Measurements from ENCODE around the gene PIGL. TPM values are rescaled to one million over a fixed set of nuclear protein-coding genes. Genes with fewer than 3 reads are reported as not detected.

The PIGL gene
- total and polyA plus RNA-seq, 12 donors, result 10.3 to 102 (median 29.5) TPM

GRCh38 chr17:16286009-16286946 is 69.3 kb downstream of the PIGL start:
- Histone ChIP-seq H3K4me1 (replicated peaks in 1 of 2) (peaks cover 25 to 30% of the 10 kb centered on the region in 2 donors), H3K27ac (peak overlapping the region; percentile 86 to 98 (median 96)), H3K4me3 (peak overlapping the region in 1 of 4 donors; percentile 23), H3K27me3 (no peaks in the 10 kb centered on the region), H3K9me3 (replicated peaks in 1 of 3) (no peaks in the 10 kb centered on the region), H3K36me3 (replicated peaks in 1 of 2) (no peaks in the 10 kb centered on the region)
- WGBS, 4 donors, result 10 to 18% (median 13%) methylated on average over 22 to 26 of the region's 26 CpGs
- peak; percentile 80 to 96 (median 96) for DNase-seq
- peak in 2 of 6 experiments; percentile 2 to 20 for TF ChIP-seq CTCF (IDR thresholded peaks at IDR 0.05)
- peak in 1 of 2 donors; percentile 71 for TF ChIP-seq POLR2A (IDR thresholded peaks at IDR 0.05)
- intact Hi-C loops (cut with DNase I), result no loop called here

GRCh38 chr17:16286947-16287562 is 70.0 kb downstream of the PIGL start:
- Histone ChIP-seq H3K4me1 (replicated peaks in 1 of 2) (peaks cover 25 to 30% of the 10 kb centered on the region in 2 donors), H3K9me3 (replicated peaks in 1 of 3) (no peaks in the 10 kb centered on the region), H3K36me3 (replicated peaks in 1 of 2) (no peaks in the 10 kb centered on the region), H3K27ac (peak overlapping the region; percentile 86 to 98 (median 96)), H3K27me3 (no peaks in the 10 kb centered on the region), H3K4me3 (peak overlapping the region in 1 of 4 donors; percentile 23)
- DNase-seq, result peak in 2 of 7 donors; percentile 21 to 30
- intact Hi-C loops (cut with DNase I), result no loop called here
- WGBS, 4 donors, result 74 to 82% (median 76%) methylated on average over 10 of the region's 10 CpGs
- TF ChIP-seq POLR2A (IDR thresholded peaks at IDR 0.05) (no peak), CTCF (IDR thresholded peaks at IDR 0.05) (no peak)

GRCh38 chr17:16287563-16288027 is 70.6 kb downstream of the PIGL start:
- DNase-seq, result peak in 3 of 7 donors; percentile 30 to 57 (median 31)
- no peaks in the 10 kb centered on the region for H3K36me3 ChIP-seq (replicated peaks in 1 of 2)
- intact Hi-C loops (cut with DNase I), result no loop called here
- no peaks in the 10 kb centered on the region for H3K27me3 ChIP-seq
- WGBS, 4 donors, result 19 to 31% (median 28%) methylated on average over 6 of the region's 6 CpGs
- H3K27ac ChIP-seq, result peak overlapping the region; percentile 86 to 98 (median 96)
- TF ChIP-seq CTCF (IDR thresholded peaks at IDR 0.05), result peak in 2 of 6 experiments; percentile 19 to 24
- TF ChIP-seq POLR2A (IDR thresholded peaks at IDR 0.05), result no peak
- H3K4me1 ChIP-seq (replicated peaks in 1 of 2), result peaks cover 25 to 30% of the 10 kb centered on the region in 2 donors
- no peaks in the 10 kb centered on the region for H3K9me3 ChIP-seq (replicated peaks in 1 of 3)
- peak overlapping the region in 1 of 4 donors; percentile 23 for H3K4me3 ChIP-seq
